ENCODE results near the gene MUC5AC. TPM values are rescaled to one million over a fixed set of nuclear protein-coding genes. Genes with fewer than 3 reads are reported as not detected.

MUC5AC gene
- polyA plus RNA-seq, 1 donor from 2014 or later: not detected

DNA sequence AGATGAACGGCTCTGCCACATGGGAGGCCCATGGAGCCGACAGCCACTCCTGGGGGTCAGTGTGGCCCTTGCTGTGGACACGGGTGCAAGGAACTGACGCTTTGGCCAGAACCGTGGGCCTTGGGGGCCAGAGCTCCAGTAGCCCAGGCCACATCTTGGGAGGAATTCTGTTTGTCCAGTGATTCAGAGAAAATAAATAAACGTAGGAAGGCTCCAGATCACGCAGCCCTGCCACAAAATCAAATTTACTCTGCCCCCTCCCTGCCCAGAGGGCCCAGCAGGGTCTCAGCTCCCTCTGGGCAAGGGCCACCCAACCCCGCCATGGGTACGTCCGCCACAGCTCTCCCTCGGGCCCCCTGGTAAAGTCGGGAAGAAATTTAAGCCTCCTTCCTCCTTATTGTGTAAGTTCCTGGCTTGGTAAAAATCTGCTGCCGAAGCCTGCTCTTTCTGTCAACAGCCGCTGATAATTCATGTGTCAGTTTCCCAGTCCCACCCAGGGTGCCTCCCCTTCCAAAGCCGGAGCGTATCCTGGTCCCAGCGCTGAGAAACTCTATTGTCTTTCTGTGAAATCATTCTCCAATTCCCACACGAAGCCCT is 6.9 kb upstream of the MUC5AC start:
- H3K4me2 ChIP-seq (ENCODE audit: low read length): no peak overlapping the region

GRCh38 chr11:1151366-1152315 is 6.1 kb upstream of the MUC5AC start:
- no peaks in the 10 kb centered on the region for H3K36me3 ChIP-seq (ENCODE audit: insufficient read depth, low read length)
- H3K9me3 ChIP-seq (ENCODE audit: low read length): no peaks in the 10 kb centered on the region
- H4K20me1 ChIP-seq (ENCODE audit: insufficient read depth): no peaks in the 10 kb centered on the region
- H3K4me2 ChIP-seq (ENCODE audit: low read length): no peak overlapping the region
- no peak overlapping the region for H3K9ac ChIP-seq (ENCODE audit: low read length)
- H3F3A ChIP-seq (ENCODE audit: insufficient read depth, low read length, poor library complexity, severe bottlenecking): no peaks in the 10 kb centered on the region
- no peaks in the 10 kb centered on the region for H3K27me3 ChIP-seq (ENCODE audit: insufficient read depth, low read depth, low read length)
- H3K4me3 ChIP-seq (ENCODE audit: low read length): no peak overlapping the region
- H3K9me2 ChIP-seq (ENCODE audit: insufficient read depth, low read length): no peaks in the 10 kb centered on the region
- no peak overlapping the region for H3K27ac ChIP-seq (ENCODE audit: low read length)
- TF ChIP-seq EP300 (conservative IDR thresholded peaks at IDR 0.05; ENCODE audit: poor library complexity, severe bottlenecking) (no peak), EZH2 (IDR thresholded peaks at IDR 0.05; ENCODE audit: borderline replicate concordance, insufficient read depth, low read length, poor library complexity, severe bottlenecking) (no peak), POLR2AphosphoS5 (IDR thresholded peaks at IDR 0.05) (no peak), TAF1 (IDR thresholded peaks at IDR 0.05; ENCODE audit: low read depth) (no peak), MXI1 (conservative IDR thresholded peaks at IDR 0.05; ENCODE audit: poor library complexity, severe bottlenecking) (no peak), SMC3 (conservative IDR thresholded peaks at IDR 0.05; ENCODE audit: poor library complexity) (no peak), RAD21 (conservative IDR thresholded peaks at IDR 0.05) (no peak), REST (IDR thresholded peaks at IDR 0.05; ENCODE audit: borderline replicate concordance) (no peak)
- TF ChIP-seq, protein P1, sequence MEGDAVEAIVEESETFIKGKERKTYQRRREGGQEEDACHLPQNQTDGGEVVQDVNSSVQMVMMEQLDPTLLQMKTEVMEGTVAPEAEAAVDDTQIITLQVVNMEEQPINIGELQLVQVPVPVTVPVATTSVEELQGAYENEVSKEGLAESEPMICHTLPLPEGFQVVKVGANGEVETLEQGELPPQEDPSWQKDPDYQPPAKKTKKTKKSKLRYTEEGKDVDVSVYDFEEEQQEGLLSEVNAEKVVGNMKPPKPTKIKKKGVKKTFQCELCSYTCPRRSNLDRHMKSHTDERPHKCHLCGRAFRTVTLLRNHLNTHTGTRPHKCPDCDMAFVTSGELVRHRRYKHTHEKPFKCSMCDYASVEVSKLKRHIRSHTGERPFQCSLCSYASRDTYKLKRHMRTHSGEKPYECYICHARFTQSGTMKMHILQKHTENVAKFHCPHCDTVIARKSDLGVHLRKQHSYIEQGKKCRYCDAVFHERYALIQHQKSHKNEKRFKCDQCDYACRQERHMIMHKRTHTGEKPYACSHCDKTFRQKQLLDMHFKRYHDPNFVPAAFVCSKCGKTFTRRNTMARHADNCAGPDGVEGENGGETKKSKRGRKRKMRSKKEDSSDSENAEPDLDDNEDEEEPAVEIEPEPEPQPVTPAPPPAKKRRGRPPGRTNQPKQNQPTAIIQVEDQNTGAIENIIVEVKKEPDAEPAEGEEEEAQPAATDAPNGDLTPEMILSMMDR (IDR thresholded peaks at IDR 0.05; ENCODE audit: poor library complexity, severe bottlenecking): no peak
- no peaks in the 10 kb centered on the region for H3K79me2 ChIP-seq (replicated peaks; ENCODE audit: insufficient read depth, low read length)
- no peak overlapping the region for H2AFZ ChIP-seq (ENCODE audit: low read depth, low read length)

More for the DNA sequence above, 6.9 kb upstream of the MUC5AC start:
- Histone ChIP-seq H3K4me3 (ENCODE audit: low read length) (no peak overlapping the region), H3K9ac (ENCODE audit: low read length) (no peak overlapping the region), H3K9me2 (ENCODE audit: insufficient read depth, low read length) (no peaks in the 10 kb centered on the region), H2AFZ (ENCODE audit: low read depth, low read length) (no peak overlapping the region), H3K36me3 (ENCODE audit: insufficient read depth, low read length) (no peaks in the 10 kb centered on the region), H3K27ac (ENCODE audit: low read length) (no peak overlapping the region), H3K9me3 (ENCODE audit: low read length) (no peaks in the 10 kb centered on the region), H3F3A (ENCODE audit: insufficient read depth, low read length, poor library complexity, severe bottlenecking) (no peaks in the 10 kb centered on the region), H4K20me1 (ENCODE audit: insufficient read depth) (no peaks in the 10 kb centered on the region), H3K79me2 (replicated peaks; ENCODE audit: insufficient read depth, low read length) (no peaks in the 10 kb centered on the region), H3K27me3 (ENCODE audit: insufficient read depth, low read depth, low read length) (no peaks in the 10 kb centered on the region)
- TF ChIP-seq REST (IDR thresholded peaks at IDR 0.05; ENCODE audit: borderline replicate concordance) (peak; percentile 33), SMC3 (conservative IDR thresholded peaks at IDR 0.05; ENCODE audit: poor library complexity) (no peak)
